HG02623 (cell line): ENCODE measurements around the gene NCKAP5.

Experiments
- ATAC-seq: cut with Tn5 transposase; IDR thresholded peaks from one replicate; pipeline ENCODE4 v1.9.1; 2021; ENCODE audit warnings: moderate library complexity; ENCODE audit not compliant: unreplicated experiment

Gene NCKAP5

GRCh38 chr2:133574620-133575019 lies 6.4 kb upstream of the NCKAP5 start:
- no peak for ATAC-seq

DNA sequence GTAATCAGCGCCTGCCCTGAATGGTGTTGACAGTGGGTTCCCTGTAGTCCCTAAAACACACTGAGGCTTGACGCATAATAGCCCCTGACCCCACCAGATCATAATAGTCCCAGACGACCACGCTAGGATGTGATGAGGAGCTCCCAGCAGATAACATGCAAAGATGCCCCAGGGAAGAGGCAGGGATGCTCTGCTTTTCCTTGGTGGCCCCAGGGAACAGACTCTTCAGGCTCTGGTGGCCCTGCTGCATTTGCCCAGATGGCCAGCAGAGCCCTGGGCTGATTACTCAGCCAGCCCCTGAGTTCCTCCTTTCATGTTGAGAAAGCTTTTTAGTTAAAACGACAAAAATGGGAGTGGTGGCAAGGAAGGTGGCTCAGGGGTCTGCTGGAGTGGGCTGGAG lies 5.9 kb upstream of the NCKAP5 start:
- ATAC-seq = no peak

GRCh38 chr2:133573491-133574162 lies 5.4 kb upstream of the NCKAP5 start:
- no peak for ATAC-seq

- ATAC-seq = no peak
Measured at GRCh38 chr2:133571249-133571648, 3.0 kb upstream of the NCKAP5 start.

DNA sequence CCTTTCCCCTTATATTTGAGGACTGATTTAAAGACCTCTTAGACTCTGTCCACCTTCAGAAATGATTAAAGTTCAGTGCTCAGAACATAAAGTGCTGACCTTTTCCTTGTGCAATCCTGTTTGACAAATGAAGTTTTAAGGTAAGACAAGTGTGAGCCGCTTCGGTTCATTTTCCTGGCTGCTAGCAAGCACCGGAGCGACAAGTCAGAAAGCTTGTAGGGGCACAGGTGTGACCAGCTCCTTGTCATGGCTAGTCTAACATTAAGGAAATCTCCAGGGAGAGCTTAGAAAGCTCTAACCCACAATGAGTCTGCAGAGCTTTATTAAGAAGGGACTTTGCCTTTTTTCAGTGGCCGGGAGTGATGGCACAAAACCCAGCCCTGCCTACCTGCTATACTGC lies 2.3 kb upstream of the NCKAP5 start:
- ATAC-seq = no peak

- no peak for ATAC-seq
Measured at GRCh38 chr2:133569286-133569830, 1.1 kb upstream of the NCKAP5 start.

GRCh38 chr2:133568598-133568997 lies 335 bp upstream of the NCKAP5 start:
- no peak for ATAC-seq

- no peak for ATAC-seq
Measured at GRCh38 chr2:133562558-133562957, 5.7 kb downstream of the NCKAP5 start.

- ATAC-seq = no peak
Measured at GRCh38 chr2:133561045-133561852, 7.0 kb downstream of the NCKAP5 start.

DNA sequence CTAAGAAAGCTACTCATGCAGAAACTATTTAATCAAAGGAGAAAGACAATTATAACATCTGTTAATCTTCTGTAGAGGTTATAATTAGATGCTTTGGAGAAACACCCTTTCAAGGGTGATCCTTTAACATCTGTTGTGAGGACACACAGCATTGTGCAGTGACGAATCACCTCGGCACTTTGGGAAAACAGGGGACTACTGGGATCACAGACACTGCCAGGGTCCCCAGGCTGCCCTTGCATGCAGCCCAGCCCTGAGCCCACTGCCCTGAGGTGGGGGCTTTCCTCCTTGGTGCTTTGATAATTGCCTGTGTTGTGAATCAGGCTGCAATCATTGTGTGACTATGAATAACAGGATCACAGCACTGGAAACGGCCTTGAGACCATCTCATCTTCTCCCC lies 10.6 kb downstream of the NCKAP5 start:
- ATAC-seq = no peak

- no peak for ATAC-seq
Measured at GRCh38 chr2:133553838-133554408, 14.3 kb downstream of the NCKAP5 start.

DNA sequence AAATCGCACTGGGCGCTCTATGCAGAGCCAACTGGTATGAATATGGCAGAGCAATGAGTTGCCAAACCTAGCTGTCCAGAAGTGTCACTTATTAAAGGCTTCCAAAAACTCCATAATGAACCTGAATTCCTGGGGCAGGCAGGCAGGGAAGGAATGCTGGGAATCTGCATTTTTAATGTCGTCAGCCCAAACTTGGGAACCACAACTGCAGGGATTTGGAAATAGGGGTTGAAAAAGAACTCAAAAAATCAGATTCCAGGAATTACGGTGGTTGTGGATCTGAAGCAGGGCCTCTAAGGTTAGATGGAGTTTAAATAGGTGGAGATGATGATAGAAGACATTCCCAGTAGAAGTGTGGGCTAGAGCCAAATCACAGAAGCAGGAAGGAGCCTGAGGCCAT lies 15.0 kb downstream of the NCKAP5 start:
- no peak for ATAC-seq

GRCh38 chr2:133552821-133553220 lies 15.4 kb downstream of the NCKAP5 start:
- ATAC-seq = no peak

GRCh38 chr2:133541797-133542196 lies 26.5 kb downstream of the NCKAP5 start:
- ATAC-seq = no peak

DNA sequence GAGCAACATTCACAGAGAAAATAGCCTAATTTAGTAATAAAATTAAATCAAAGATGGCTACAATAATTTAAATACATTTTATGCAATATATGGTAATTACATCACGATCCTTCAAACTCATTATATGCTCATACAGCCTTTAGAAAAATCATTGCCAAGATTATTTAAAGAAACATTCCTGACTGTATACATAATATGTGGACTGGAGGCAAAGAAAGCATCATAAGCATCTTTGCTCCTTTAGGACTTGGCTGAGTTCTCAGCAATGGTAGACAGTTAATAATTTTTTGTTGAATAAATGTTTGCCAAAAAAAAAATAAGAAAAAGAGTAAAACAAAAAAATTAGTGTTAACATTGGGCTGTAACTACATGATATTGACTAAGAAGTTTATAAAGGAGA lies 26.9 kb downstream of the NCKAP5 start:
- ATAC-seq = no peak

- ATAC-seq = no peak
Measured at GRCh38 chr2:133532919-133533318, 35.3 kb downstream of the NCKAP5 start.

DNA sequence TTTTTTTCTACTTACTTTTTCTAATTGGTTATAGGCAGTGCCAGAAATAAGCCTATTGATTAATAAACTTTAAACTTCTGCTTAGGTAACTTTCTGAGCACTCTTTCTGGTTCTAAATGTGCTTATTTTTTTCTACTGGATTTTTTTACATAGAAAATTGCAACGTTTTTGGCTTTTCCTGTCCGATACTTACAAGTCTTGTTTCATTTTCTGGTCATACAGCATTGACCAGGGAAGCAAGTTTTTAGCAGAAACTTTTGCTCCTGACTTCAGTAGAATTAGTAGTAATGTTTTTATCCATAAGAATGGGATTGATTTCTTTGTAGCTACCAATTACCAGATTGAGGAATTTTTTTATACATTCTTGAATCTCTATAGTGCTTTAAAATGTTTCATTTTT lies 36.9 kb downstream of the NCKAP5 start:
- no peak for ATAC-seq

DNA sequence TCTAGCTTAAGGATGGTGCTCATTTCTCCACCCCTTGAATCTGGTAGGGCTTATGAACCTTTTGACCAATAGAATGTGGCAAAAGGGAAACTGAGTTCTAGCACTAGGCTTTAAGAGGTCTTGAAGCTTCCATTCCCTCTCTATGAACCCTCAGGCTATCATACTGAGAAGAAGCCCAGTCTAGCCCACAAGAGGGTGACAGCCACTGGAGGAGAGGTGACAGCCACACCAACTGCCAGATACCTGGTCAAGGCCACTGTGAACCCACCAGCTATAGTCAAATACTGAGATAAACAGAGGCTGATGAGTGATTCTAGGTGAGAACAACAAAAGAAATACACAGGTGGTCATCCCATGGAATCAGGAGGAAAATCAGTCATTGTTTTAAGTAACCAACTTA lies 37.6 kb downstream of the NCKAP5 start:
- ATAC-seq = no peak

DNA sequence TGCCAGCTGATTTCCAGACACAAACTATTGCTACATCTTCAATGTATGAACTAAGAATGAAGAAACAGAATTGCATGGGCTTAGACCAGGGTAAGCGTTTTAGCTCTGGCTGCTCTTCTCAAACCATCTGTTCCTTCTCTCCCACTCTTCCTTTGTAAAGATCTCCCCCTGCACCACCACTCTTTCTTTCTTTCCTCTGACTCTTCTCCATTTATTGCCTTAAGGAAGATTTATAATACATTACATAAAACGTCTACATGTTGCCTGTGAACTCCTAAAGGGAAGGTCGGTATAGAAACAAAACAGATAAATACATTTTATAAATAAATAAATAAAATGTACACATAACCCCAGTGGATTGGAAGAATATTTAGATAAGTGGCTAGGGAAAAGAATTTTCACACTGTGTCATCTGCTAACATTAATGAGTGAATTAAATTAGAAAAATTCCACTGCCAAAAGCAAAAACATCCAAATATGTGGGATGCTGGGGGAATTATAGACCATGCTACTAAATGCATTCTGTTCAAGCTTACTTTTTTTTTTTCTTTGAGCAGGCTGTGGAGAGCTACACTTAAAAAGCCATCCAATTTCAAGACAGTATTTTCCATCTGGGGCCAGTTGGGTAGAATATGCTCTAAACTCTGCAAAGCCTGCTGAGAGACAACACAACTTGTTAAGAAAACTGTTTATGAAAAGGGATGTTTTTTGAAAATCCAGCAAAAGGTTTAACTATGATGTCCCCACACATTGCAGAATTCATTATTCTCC lies 41.5 kb downstream of the NCKAP5 start:
- no peak for ATAC-seq

DNA sequence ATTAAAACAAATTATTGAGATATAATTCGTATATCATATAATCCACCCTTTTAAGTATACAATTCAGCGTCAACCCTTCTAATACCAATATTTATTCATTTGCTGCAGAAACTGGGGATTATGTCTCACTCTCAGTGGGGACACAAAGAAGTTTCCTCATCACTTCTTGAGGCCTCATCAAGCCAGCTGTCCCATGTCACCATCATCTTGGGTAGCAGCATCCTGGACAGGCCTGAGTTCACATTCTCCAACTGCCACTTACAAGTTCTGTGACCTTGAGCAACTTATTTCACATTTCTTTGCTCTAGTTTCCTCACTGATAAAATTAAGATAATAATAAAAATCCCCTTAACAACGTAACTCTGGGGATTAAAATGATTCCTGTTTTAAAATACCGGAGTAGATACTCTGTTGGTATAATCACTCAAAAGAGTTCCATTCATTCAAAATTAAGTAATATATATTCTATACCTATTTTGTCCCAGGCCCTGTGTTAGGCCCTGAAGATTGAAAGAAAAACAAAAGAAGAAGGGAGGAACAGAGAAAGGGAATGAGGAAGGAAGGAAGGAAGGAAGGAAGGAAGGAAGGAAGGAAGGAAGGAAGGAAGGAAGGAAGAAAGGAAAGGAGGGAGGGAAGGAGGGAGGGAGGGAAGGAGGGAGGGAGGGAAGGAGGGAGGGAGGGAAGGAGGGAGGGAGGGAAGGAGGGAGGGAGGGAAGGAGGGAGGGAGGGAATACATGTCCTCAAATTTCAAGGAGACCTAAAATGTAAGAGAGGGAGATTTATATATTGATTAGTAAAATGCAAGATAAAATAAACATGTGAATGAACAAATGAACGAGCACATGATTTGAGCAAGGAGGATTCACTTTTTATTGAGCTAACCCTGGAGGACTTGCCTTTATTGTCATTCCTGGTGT lies 42.4 kb downstream of the NCKAP5 start:
- ATAC-seq = no peak
